Prostate gland (tissue), 2 donors: Measurements from ENCODE around the gene CALML3. TPM values are rescaled to one million over a fixed set of nuclear protein-coding genes. Genes with fewer than 3 reads are reported as not detected.

Source experiments
- DNase-seq: peaks from one replicate; pipeline ENCODE4 v3.0.0-alpha.2; 2019; ENCODE audit warnings: low spot score
- H3K27ac ChIP-seq, 2 donors: fragments of 200-600 bp; sonication (generic); 2 replicates each; pipeline ENCODE4 v1.5.1; 2017 to 2019
- H3K27me3 ChIP-seq: fragments of 200-600 bp; sonication (generic); replicated peaks from 2 replicates; pipeline ENCODE4 v1.5.1; 2019; ENCODE audit not compliant: insufficient read depth
- H3K36me3 ChIP-seq, 2 donors: fragments of 200-600 bp; sonication (generic); 1 replicate in 1 of 2; 2 replicates in 1 of 2; pipeline versions ENCODE4 v1.5.1 to v1.8.1; 2017 to 2019
- H3K4me1 ChIP-seq: fragments of 200-600 bp; sonication (generic); replicated peaks from 2 replicates; pipeline ENCODE4 v1.5.1; 2019
- H3K4me3 ChIP-seq, 2 donors: fragments of 200-600 bp; sonication (generic); 2 replicates each; pipeline ENCODE4 v1.5.1; 2017 to 2019
- H3K9me3 ChIP-seq: fragments of 200-600 bp; sonication (generic); 2 replicates; pipeline ENCODE4 v1.5.1; 2017
- POLR2A ChIP-seq: fragments of 450-650 bp; IDR thresholded peaks from one replicate; pipeline ENCODE4 v1.6.1; 2016; ENCODE audit warnings: antibody characterized with exemption, mild to moderate bottlenecking
- POLR2AphosphoS5 ChIP-seq: sonication (generic); formaldehyde crosslinking; IDR thresholded peaks from one replicate; pipeline ENCODE4 v1.6.1; 2017; ENCODE audit warnings: antibody characterized with exemption
- WGBS: methylation state at CpG from one replicate; pipeline ENCODE4 v1.1.5; 2018; 5-methylcytosine and 5-hydroxymethylcytosine counted together
- intact Hi-C: fragments of 100-400 bp; cut with DNase I; formaldehyde crosslinking; loops from one replicate; pipeline ENCODE4 v1.14.2; 2022
- total RNA-seq, 2 donors: library from RNA; depleted of rRNA; stranded (reverse); fragments of >200 nt; gene quantifications; one replicate each; pipeline ENCODE4 v1.1.0, GENCODE V29; 2016
- TF ChIP-seq, protein P1 (sequence below), 4 experiments: fragments of 200-600 bp in 2 of 4; fragments of 450-650 bp in 2 of 4; sonication (generic) in 2 of 4; IDR thresholded peaks; 1 replicate in 3 of 4; 2 replicates in 1 of 4; pipeline ENCODE4 v1.5.1; 2016 to 2019; ENCODE audit warnings: antibody characterized with exemption in 4 of 4, mild to moderate bottlenecking in 2 of 4, moderate library complexity in 2 of 4

Gene CALML3
- total RNA-seq, 2 donors from 2014 or later, result 1.6 to 8.0 TPM

DNA sequence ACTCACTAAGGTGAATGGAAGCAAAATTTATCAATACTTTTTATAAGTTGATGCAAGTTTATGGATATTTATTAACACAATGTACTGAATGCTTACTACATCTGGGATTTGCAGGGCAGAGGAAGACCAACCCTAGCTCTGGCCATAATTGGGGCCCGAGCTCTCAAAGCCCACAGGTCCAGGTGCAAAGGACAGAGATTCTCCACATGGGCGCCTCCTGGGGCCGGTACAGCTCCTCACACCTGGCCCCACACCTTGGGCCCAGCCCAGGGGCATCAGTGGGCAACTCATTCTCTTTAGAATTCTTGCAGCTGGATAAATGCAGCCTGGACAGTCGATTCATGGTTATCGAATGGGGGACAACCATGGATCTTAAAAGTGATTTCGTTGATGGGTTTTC is 47.1 kb downstream of the CALML3 start:
- peaks cover 2% of the 10 kb centered on the region for H3K4me1 ChIP-seq
- WGBS, result 97% methylated on average over 6 of the region's 6 CpGs
- no peaks in the 10 kb centered on the region for H3K36me3 ChIP-seq
- H3K9me3 ChIP-seq, result no peaks in the 10 kb centered on the region
- intact Hi-C loops, result loop anchor here (5.0 kb wide), 1 partner anchor 45 kb away; no protein-coding TSS in a partner anchor
- no peak overlapping the region for H3K27ac ChIP-seq
- H3K27me3 ChIP-seq, result no peaks in the 10 kb centered on the region
- H3K4me3 ChIP-seq, result no peak overlapping the region
- DNase-seq, result no peak
- no peak for TF ChIP-seq POLR2A
- TF ChIP-seq, protein P1, sequence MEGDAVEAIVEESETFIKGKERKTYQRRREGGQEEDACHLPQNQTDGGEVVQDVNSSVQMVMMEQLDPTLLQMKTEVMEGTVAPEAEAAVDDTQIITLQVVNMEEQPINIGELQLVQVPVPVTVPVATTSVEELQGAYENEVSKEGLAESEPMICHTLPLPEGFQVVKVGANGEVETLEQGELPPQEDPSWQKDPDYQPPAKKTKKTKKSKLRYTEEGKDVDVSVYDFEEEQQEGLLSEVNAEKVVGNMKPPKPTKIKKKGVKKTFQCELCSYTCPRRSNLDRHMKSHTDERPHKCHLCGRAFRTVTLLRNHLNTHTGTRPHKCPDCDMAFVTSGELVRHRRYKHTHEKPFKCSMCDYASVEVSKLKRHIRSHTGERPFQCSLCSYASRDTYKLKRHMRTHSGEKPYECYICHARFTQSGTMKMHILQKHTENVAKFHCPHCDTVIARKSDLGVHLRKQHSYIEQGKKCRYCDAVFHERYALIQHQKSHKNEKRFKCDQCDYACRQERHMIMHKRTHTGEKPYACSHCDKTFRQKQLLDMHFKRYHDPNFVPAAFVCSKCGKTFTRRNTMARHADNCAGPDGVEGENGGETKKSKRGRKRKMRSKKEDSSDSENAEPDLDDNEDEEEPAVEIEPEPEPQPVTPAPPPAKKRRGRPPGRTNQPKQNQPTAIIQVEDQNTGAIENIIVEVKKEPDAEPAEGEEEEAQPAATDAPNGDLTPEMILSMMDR (IDR thresholded peaks at IDR 0.05), result no peak
- TF ChIP-seq POLR2AphosphoS5, result no peak

DNA sequence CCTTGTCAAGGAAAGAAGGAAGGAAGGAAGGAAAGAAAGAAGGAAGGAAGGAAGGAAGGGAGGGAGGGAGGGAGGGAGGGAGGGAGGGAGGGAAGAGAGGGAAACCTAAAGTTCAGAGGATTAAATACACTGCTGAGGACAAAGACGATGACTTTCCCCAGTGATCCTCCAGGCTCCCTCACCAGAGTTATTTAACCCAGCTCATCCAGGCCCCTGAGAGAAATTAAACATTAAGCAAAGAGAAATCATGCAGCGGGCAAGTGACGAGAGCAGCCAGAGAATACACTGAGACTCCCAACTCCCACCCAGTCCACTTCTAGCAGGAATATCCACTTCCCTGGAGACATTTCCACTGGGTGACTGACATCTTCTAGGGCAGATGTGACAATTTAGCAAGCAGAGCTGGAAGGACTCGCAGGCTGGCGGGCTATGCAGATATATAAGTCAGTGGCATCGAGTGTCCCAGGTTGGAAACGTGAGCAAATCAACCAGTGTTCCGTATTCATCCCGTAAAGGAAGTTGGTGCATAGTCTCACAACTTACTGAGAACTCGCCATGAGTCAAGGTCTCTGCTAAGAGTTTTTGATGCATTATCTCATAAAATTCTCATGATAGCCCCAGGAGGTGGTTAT is 48.7 kb downstream of the CALML3 start:
- intact Hi-C loops, result loop anchor here (5.0 kb wide), 1 partner anchor 44 kb away; no protein-coding TSS in a partner anchor
- Histone ChIP-seq H3K4me1 (peaks cover 2% of the 10 kb centered on the region), H3K9me3 (no peaks in the 10 kb centered on the region), H3K27ac (peak overlapping the region; percentile 48 to 49), H3K36me3 (no peaks in the 10 kb centered on the region), H3K27me3 (no peaks in the 10 kb centered on the region), H3K4me3 (no peak overlapping the region)
- TF ChIP-seq, protein P1 (IDR thresholded peaks at IDR 0.05), result no peak
- no peak for TF ChIP-seq POLR2A
- no peak for TF ChIP-seq POLR2AphosphoS5
- DNase-seq, result no peak
- WGBS, result 84% methylated on average over 10 of the region's 10 CpGs

DNA sequence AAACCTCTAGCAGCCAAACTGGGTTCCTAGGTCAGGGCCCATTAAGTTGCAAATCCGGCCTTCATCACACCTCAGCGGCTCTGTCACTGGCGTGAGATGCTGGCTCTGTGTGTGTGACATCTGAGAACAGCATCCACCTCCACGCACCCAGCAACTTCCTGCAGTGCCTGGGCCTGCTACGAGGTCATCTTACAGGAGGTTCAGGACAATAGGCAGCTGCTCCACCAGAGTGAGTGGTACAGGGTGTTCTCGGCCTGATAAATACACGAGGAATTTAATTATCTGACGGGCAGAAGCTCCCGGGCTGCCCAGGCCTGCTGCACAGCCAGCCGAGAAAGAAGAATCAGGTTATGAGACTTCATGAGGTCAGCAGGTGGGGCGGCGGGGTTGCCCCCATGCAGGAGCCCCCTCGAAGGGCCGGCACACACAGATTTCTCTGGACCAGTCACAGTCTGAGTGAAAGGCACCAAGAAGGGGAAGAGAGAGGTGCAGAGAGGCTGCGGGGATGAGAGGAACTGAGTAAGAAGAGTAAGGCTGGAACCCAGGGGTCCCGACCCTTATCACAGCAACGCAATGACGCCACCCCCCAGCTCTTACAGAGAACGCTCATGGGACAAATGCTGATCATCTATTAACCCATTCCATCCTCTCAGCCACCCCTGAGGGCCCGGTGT is 49.3 kb downstream of the CALML3 start:
- Histone ChIP-seq H3K27ac (peak overlapping the region; percentile 48 to 49), H3K27me3 (no peaks in the 10 kb centered on the region), H3K4me1 (peaks cover 2% of the 10 kb centered on the region), H3K4me3 (no peak overlapping the region), H3K36me3 (no peaks in the 10 kb centered on the region), H3K9me3 (no peaks in the 10 kb centered on the region)
- TF ChIP-seq, protein P1 (IDR thresholded peaks at IDR 0.05), result no peak
- TF ChIP-seq POLR2A (no peak), POLR2AphosphoS5 (peak; percentile 66)
- WGBS, result 57% methylated on average over 20 of the region's 20 CpGs
- intact Hi-C loops, result loop anchor here (5.0 kb wide), 1 partner anchor 43 kb away; no protein-coding TSS in a partner anchor
- peak; percentile 38 for DNase-seq

DNA sequence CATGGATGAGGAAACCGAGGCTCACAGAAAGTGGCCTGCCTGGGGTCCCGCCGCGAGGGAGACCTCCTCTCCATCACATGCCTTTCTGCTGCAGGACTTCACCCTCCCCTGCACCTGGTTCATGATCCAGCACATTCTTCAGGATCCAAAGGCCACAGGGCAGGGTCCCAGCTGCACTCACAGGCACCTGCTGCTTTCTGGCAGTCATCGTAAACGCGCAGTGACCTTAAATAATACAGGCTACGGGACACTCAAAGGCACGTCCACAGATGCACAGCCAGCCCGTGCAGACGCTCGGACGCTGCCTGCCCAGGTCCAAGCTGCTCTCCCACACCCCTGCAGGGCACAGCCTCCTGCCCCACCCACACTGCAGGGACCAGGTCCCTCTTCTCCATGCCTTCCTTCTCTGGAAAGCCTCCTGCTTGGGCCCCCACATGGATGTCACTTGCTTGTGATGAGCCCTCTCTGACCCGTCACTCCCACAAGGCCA is 49.9 kb downstream of the CALML3 start:
- 69% methylated on average over 14 of the region's 14 CpGs for WGBS
- Histone ChIP-seq H3K27me3 (no peaks in the 10 kb centered on the region), H3K9me3 (no peaks in the 10 kb centered on the region), H3K27ac (peak overlapping the region; percentile 48 to 49), H3K36me3 (no peaks in the 10 kb centered on the region), H3K4me3 (no peak overlapping the region), H3K4me1 (peaks cover 2% of the 10 kb centered on the region)
- DNase-seq, result no peak
- TF ChIP-seq POLR2AphosphoS5 (no peak), POLR2A (no peak)
- TF ChIP-seq, protein P1 (IDR thresholded peaks at IDR 0.05), result no peak
- intact Hi-C loops, result loop anchor here (5.0 kb wide), 1 partner anchor 43 kb away; no protein-coding TSS in a partner anchor
